Vagina (tissue), 2 donors: ENCODE measurements around the gene ROM1.
"Not testable (repeated sequence)": the region's sequence is repeated elsewhere in the genome, so short reads cannot be mapped to it uniquely, and the experiment has no call there.

Experiments
- POLR2A ChIP-seq, 2 donors: fragments of 450-650 bp; IDR thresholded peaks; one replicate each; pipeline ENCODE4 v1.6.1; 2017; ENCODE audit warnings: antibody characterized with exemption in 2 of 2, mild to moderate bottlenecking in 2 of 2, moderate library complexity in 2 of 2
- POLR2AphosphoS5 ChIP-seq, 2 donors: sonication (generic); formaldehyde crosslinking; IDR thresholded peaks; one replicate each; pipeline ENCODE4 v1.9.0; 2017; ENCODE audit warnings: antibody characterized with exemption in 2 of 2, mild to moderate bottlenecking in 2 of 2, low read depth in 1 of 2; ENCODE audit not compliant: insufficient read depth in 1 of 2
- TF ChIP-seq, protein P1 (sequence below), 3 experiments: fragments of 450-650 bp in 2 of 3; fragments of 200-600 bp in 1 of 3; sonication (generic) in 1 of 3; IDR thresholded peaks; one replicate each; pipeline ENCODE4 v1.5.1; 2017 to 2019; ENCODE audit warnings: antibody characterized with exemption in 3 of 3, mild to moderate bottlenecking in 2 of 3, moderate library complexity in 2 of 3

DNA sequence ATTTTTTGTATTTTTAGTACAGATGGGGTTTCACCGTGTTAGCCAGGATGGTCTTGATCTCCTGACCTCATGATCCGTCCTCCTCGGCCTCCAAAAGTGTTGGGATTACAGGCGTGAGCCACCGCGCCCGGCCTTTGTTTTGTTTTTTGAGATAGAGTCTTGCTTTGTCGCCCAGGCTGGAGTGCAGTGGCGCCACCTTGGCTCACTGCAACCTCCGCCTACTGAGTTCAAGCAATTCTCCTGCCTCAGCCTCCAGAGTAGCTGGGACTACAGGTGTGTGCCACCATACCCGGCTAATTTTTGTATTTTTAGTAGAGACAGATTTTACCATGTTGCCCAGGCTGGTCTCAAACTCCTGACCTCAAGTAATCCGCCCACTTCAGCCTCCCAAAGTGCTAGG is 37.2 kb downstream of the ROM1 start:
- TF ChIP-seq POLR2A (IDR thresholded peaks at IDR 0.05); POLR2AphosphoS5 (IDR thresholded peaks at IDR 0.05; ENCODE audit: insufficient read depth in 1 of 2, low read depth in 1 of 2): not testable (repeated sequence)
- TF ChIP-seq, protein P1, sequence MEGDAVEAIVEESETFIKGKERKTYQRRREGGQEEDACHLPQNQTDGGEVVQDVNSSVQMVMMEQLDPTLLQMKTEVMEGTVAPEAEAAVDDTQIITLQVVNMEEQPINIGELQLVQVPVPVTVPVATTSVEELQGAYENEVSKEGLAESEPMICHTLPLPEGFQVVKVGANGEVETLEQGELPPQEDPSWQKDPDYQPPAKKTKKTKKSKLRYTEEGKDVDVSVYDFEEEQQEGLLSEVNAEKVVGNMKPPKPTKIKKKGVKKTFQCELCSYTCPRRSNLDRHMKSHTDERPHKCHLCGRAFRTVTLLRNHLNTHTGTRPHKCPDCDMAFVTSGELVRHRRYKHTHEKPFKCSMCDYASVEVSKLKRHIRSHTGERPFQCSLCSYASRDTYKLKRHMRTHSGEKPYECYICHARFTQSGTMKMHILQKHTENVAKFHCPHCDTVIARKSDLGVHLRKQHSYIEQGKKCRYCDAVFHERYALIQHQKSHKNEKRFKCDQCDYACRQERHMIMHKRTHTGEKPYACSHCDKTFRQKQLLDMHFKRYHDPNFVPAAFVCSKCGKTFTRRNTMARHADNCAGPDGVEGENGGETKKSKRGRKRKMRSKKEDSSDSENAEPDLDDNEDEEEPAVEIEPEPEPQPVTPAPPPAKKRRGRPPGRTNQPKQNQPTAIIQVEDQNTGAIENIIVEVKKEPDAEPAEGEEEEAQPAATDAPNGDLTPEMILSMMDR (IDR thresholded peaks at IDR 0.05): not testable (repeated sequence)
